Peyer's patch (tissue), 4 donors: ENCODE data around the gene NEIL3.

ENCODE experiments used
- POLR2A ChIP-seq, 2 donors: fragments of 450-650 bp; IDR thresholded peaks; one replicate each; pipeline ENCODE4 v1.5.1; 2017; ENCODE audit warnings: antibody characterized with exemption in 2 of 2, mild to moderate bottlenecking in 2 of 2, moderate library complexity in 2 of 2
- TF ChIP-seq, protein P1 (sequence below), 6 experiments: fragments of 450-650 bp in 4 of 6; fragments of 200-600 bp in 2 of 6; sonication (generic) in 1 of 6; IDR thresholded peaks; one replicate each; pipeline ENCODE4 v1.5.1; 2017 to 2019; ENCODE audit warnings: antibody characterized with exemption in 6 of 6, mild to moderate bottlenecking in 3 of 6, moderate library complexity in 1 of 6

DNA sequence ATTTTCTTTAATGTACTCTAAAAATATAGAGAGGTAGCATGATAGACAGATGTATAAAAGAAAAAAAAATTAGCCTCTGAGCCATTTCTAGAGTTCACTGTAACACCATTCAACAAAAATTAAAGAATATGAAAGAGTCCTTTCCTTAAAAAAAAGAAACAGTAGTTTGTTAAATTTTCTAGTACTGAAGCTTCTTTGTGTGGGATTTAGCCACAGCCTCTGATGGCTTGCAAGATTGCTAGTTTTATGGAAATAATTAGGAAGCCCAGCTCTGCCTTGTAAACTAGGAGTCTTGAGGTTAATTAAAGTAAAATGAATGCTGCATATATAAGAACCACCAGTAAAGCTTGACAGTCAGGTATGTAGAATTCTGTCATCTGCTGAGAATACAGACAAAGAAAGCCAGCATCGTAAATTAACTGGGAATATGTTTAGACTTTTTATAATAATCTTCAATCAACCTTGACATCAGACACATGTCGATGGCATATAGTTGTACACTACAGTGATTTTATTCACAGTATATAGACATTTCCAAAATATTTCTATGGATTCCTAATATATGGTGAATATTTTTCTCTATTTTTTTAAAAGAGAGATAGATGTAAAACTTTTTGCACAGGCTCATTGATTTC lies 44.8 kb upstream of the NEIL3 start:
- TF ChIP-seq, protein P1, sequence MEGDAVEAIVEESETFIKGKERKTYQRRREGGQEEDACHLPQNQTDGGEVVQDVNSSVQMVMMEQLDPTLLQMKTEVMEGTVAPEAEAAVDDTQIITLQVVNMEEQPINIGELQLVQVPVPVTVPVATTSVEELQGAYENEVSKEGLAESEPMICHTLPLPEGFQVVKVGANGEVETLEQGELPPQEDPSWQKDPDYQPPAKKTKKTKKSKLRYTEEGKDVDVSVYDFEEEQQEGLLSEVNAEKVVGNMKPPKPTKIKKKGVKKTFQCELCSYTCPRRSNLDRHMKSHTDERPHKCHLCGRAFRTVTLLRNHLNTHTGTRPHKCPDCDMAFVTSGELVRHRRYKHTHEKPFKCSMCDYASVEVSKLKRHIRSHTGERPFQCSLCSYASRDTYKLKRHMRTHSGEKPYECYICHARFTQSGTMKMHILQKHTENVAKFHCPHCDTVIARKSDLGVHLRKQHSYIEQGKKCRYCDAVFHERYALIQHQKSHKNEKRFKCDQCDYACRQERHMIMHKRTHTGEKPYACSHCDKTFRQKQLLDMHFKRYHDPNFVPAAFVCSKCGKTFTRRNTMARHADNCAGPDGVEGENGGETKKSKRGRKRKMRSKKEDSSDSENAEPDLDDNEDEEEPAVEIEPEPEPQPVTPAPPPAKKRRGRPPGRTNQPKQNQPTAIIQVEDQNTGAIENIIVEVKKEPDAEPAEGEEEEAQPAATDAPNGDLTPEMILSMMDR (IDR thresholded peaks at IDR 0.05), result no peak
- TF ChIP-seq POLR2A (IDR thresholded peaks at IDR 0.05), result no peak
